Inflammatory macrophage treated with lipopolysaccharide for 1 hour (primary cell): ENCODE results near the gene MCM5.
A peak's percentile ranks its signal among the peaks of the same experiment; 100 is the strongest.

Source experiments
- DNase-seq, 2 donors: peaks; one replicate each; pipeline ENCODE4 v3.0.0-alpha.2; 2020 to 2022

The MCM5 gene

GRCh38 chr22:35404176-35404575 is 4.2 kb downstream of the MCM5 start:
- DNase-seq = no peak

DNA sequence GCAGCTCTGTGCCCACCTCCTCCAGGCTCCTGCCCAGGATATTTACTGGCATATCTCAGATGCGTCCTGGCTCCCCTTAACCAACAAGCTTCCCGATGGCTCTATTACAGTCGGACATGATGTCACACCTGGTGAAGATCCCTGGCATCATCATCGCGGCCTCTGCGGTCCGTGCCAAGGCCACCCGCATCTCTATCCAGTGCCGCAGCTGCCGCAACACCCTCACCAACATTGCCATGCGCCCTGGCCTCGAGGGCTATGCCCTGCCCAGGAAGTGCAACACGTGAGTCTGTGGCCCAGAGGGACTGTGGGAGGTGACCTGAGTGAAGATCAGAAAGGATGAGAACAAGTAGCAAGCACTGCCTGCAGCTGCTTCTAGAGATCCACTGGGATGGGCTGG is 6.5 kb downstream of the MCM5 start:
- DNase-seq = no peak

- peak in 1 of 2 donors; percentile 41 for DNase-seq
Measured at GRCh38 chr22:35407362-35407761, 7.4 kb downstream of the MCM5 start.

DNA sequence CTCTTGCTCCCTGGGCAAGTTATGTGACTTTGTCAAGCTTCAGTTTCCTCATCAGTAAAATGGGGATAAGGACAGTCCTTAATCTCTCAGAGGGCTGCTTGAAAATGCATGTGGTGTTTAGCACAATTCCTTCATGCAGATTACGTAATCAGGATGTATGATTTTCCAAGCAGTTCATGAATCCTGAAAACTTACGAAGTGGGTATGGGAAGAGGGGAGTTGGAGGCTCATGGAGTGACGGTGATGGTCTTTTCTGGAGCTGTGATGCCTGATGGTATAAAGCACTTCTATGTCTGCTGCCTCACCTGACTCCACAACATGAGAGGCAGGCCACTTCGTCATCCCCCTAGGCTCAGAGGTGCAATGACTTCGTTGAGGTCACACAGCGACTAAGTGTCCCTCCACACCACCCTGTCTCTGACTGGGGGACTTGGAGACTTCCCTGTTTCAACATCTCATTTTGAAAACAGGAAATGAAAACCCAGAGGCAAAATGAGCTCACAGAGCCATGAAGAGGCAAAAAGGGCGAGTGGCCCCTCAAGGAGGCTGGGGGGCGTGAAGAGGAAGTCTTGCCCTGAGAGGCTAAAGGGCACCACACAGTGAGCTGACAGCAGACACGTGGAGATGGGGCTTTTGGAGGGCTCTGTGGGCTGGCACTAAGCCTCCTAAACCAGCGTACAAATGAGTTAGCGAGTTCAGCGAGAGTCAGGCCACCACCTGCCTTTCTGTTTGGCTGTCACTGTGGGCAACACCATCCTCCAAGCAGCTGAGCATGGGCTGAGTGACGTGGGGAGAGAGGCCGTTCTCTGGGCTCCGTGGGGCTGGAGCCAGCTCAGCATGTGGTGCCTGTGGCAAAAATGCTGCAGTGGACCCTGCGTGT is 10.1 kb downstream of the MCM5 start:
- DNase-seq = peak; percentile 93 to 99

DNA sequence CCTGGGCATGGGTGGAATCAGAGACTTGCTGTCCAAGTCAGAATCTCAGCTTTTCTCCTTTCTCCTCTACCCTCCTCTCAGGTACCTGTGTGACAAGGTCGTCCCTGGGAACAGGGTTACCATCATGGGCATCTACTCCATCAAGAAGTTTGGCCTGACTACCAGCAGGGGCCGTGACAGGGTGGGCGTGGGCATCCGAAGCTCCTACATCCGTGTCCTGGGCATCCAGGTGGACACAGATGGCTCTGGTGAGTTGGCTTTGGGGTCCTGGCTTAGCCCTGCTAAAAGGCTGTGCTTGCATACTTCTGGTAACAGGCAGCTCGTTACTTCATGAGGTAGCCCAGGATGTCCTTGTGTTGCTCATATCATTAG is 10.7 kb downstream of the MCM5 start:
- DNase-seq = no peak

DNA sequence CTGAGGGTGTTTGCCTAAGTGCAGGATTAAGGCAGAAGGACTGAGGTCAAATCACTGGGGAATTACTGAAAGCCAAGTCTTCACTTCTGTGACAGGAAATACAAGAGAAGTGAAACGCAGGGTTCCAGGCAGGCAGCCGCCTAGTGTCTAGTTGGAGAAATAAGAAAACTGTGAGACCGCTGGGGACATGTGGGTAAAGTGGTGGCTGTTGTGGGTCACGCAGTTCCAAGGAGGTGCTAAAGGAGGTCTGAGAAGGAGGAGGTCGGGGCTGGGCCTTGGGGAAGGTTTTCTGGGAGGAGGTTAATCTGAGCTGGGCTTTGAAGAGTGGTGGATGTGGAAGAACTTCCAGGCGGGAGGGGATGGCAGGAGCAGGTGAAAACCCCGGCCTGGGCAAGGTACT is 11.2 kb downstream of the MCM5 start:
- DNase-seq = peak; percentile 57 to 65

DNA sequence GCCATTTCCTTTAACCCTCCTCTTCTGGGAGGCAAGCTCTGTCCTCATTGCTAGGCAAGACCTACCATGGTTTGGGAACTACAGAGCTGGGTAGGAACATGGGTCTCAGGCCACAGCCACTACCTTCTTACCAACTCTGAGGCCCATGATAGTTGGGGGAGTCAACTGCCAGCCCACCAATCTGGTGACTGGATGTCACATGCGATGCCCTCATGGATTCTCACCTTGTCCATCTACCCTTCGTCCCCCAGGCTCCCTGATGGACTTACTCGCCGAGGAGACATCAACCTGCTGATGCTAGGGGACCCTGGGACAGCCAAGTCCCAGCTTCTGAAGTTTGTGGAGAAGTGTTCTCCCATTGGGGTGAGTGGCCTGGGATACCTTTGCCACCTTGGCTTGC is 13.7 kb downstream of the MCM5 start:
- DNase-seq = no peak

DNA sequence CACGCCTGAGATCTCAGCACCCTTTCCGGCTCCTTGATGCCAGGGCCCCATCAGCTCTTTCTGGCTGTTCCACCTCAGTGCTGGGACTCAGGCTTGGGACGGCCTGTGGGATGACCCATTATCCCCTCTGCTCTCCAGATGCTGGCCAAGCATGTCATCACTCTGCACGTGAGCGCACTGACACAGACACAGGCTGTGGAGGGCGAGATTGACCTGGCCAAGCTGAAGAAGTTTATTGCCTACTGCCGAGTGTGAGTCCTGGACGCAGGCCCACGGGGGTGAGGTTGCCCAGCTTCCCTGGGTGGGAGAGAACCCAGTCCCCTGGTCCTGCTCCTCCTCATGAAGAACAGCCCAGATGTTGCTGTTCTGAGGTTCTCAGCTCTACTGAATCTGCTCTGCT is 17.7 kb downstream of the MCM5 start:
- DNase-seq = no peak

DNA sequence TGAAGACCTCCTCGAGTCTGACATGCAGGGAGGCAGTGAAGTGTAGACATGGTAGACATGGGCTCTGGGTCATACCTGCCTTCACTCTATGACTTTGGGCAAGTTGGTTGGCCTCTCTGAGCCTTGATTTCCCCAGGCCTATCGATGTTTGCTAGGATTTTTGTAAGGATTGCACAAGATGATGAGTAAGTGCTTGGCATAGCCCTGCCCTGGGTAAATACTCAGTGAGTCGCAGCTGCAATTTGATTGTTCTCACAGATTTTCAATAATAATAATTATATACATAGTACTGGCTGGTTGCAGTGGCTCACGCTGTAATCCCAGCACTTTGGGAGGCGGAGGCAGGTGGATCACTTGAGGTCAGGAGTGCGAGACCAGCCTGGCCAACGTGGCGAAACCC is 18.1 kb downstream of the MCM5 start:
- no peak for DNase-seq

GRCh38 chr22:35418731-35419130 is 18.8 kb downstream of the MCM5 start:
- no peak for DNase-seq

- no peak for DNase-seq
Measured at GRCh38 chr22:35419756-35420155, 19.8 kb downstream of the MCM5 start.

- no peak for DNase-seq
Measured at GRCh38 chr22:35421121-35421520, 21.2 kb downstream of the MCM5 start.

DNA sequence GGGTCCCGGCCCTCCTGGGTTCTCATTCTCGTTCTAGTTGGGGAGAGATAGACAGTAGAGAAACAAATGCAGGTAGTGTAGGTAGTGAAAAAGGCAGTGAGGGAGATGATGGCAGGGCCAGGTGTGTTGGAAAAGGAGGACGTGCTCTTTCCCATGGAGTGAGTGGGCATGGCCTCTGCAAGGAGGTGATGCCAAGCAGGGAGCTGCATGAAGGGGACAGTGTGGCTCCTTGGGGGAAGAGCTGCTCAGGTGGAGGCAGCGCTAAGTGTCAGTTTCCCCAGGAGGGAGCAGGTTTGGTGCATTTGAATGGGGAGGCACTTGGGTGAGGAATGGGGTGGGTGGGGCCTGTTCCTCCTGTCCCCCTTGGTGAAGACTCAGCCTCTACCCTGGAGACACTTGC is 22.2 kb downstream of the MCM5 start:
- DNase-seq = no peak

DNA sequence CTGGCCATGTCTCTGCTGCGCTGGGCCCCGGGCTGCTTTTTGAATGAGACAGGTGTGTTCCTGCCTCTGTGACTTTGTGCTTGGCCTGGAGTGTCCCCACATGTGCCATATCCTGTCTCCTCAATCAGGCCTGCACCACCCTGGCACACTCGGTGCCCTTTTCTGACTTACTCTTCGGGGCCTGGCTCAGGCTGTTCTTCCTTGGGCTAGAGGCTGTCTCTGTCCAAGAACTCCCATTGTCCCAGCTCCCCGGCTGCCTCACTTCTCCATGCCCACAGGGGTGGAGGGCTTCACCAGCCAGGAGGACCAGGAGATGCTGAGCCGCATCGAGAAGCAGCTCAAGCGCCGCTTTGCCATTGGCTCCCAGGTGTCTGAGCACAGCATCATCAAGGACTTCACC is 23.0 kb downstream of the MCM5 start:
- DNase-seq = no peak

DNA sequence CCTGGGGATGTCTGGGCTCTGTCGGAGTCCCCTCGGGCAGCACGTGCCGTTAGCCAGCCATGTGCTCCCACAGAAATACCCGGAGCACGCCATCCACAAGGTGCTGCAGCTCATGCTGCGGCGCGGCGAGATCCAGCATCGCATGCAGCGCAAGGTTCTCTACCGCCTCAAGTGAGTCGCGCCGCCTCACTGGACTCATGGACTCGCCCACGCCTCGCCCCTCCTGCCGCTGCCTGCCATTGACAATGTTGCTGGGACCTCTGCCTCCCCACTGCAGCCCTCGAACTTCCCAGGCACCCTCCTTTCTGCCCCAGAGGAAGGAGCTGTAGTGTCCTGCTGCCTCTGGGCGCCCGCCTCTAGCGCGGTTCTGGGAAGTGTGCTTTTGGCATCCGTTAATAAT is 24.1 kb downstream of the MCM5 start:
- DNase-seq = no peak

DNA sequence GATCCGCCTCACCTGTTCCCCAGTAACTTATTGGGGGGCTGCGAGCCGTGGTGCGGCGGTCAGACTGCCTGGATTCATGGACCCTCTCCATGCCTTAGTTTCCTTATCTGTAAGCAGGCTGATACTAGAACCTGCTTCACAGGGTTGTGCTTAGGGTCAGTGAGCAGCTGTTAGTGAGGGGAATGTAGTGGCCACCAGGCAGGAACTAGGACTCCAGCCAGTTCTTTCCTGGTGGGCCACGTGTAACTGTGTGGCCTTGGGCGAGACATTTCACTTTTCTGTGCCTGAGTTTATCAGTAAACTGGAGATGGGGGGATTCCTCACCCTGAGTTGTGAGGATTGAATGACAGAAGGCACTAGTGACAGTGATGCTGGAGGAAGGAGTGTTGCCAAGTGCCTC is 24.8 kb downstream of the MCM5 start:
- DNase-seq = no peak

DNA sequence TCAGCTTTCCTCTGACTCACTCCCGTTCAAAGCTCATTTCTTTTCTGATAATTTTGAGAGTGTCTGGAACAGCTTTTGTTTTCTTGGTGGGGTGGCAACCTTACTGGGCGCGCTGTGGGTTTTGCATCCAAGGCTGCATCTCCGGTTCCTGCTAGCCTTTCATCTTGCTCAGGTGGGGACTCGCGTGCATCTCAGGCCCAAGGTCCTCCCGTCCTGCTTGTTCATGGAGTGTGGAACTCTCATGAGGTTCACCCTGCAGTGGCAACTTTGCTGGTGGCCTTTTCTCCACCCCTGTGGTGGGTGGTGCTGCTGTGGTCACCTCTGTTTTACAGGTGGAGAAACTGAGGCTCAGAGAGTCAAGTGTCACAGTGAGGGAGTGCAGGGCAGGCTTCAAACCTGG is 25.6 kb downstream of the MCM5 start:
- no peak for DNase-seq

DNA sequence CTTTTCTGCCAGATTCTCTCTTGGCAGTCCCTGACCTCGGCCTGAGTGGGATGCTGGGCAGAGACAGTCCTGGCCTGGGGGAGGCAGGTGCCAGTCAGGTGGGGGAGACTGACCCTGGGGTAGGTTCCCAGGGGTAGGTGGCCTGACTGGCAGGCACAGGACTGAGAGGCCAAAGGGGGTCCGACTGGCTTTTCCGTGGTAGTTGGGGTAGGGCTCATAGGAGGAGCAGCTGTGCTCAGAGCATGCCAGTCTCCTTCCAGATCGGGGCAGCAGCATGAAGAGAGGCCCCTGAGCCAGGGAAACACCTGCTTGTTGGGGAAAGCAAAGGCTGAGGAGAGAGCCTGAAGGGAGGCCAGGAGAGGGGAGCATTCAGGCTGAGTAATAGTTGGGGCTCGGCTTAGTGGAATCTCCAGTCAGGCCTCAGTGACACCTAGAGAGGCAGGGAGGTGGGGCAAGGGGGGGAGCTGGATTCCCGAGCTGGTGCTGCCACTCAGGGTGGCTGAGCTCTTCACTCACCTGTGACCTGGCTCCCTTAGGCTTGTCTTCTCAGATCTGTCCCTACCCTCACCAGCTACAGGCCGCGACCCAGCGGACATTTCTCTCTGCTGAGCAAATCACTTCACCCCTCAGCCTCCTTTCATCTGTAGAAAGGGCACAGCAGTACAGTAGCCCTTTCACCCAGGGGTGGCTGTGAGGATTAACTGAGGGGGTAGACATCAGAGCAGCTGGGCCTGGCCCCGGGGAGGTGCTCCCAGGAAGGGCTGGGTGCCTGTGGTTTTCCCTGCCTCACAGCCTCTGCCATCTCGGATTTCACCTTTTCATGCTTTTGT is 26.2 kb downstream of the MCM5 start:
- DNase-seq = no peak

GRCh38 chr22:35426801-35427140 is 26.8 kb downstream of the MCM5 start:
- no peak for DNase-seq

- DNase-seq = peak; percentile 78 to 94
Measured at GRCh38 chr22:35430897-35431322, 31.0 kb downstream of the MCM5 start.

- DNase-seq = no peak
Measured at GRCh38 chr22:35431483-35432227, 31.7 kb downstream of the MCM5 start.

GRCh38 chr22:35432228-35432905 is 32.4 kb downstream of the MCM5 start:
- no peak for DNase-seq
